OCI-M2 (cell line): ENCODE results near the gene HLA-DRB1.
"Not testable (repeated sequence)": the region's sequence is repeated elsewhere in the genome, so short reads cannot be mapped to it uniquely, and the experiment has no call there.

Source experiments
- DNase-seq: peaks from one replicate; lab custom pipeline; 2025; ENCODE audit not compliant: unreplicated experiment; lab: John Stamatoyannopoulos, UW

Gene HLA-DRB1

GRCh38 chr6:32565511-32565910 lies 24.1 kb downstream of the HLA-DRB1 start:
- no peak for DNase-seq

- DNase-seq: no peak
Measured at GRCh38 chr6:32562940-32563339, 26.7 kb downstream of the HLA-DRB1 start.

GRCh38 chr6:32559747-32560146 lies 29.9 kb downstream of the HLA-DRB1 start:
- no peak for DNase-seq

- DNase-seq: no peak
Measured at GRCh38 chr6:32558426-32559057, 31.1 kb downstream of the HLA-DRB1 start.

GRCh38 chr6:32554116-32554965 lies 35.3 kb downstream of the HLA-DRB1 start:
- DNase-seq: no peak

GRCh38 chr6:32553037-32553742 lies 36.5 kb downstream of the HLA-DRB1 start:
- no peak for DNase-seq

- no peak for DNase-seq
Measured at GRCh38 chr6:32551410-32551809, 38.2 kb downstream of the HLA-DRB1 start.

GRCh38 chr6:32539839-32540238 lies 49.8 kb downstream of the HLA-DRB1 start:
- DNase-seq: no peak

GRCh38 chr6:32530431-32530793 lies 59.2 kb downstream of the HLA-DRB1 start:
- not testable (repeated sequence) for DNase-seq

GRCh38 chr6:32529697-32530430 lies 59.8 kb downstream of the HLA-DRB1 start, which contains the start of gene HLA-DRB5:
TSS of gene HLA-DRB5 (minus strand) at chr6:32530287. CDS start at chr6:32530224, 63 bp downstream.
- DNase-seq: no peak
